ENCODE results near the gene EHD1.

Gene EHD1

GRCh38 chr11:64878494-64879243 is at the start of gene EHD1:
Gene EHD1, minus strand, starts transcription at chr11:64878621. Its CDS starts 157 bp downstream, at chr11:64878464.
- peak; percentile 100 for DNase-seq

GRCh38 chr11:64926689-64927088 is 48.3 kb upstream of the EHD1 start:
- no peak for DNase-seq

- DNase-seq = no peak
Measured at GRCh38 chr11:64925536-64926436, 47.4 kb upstream of the EHD1 start.

- no peak for DNase-seq
Measured at GRCh38 chr11:64924910-64925284, 46.5 kb upstream of the EHD1 start.

GRCh38 chr11:64923944-64924909 is 45.8 kb upstream of the EHD1 start, which contains the start of gene PPP2R5B:
Gene PPP2R5B, plus strand, starts transcription at chr11:64924689. Its CDS starts 1,046 bp downstream, at chr11:64925735.
- peak; percentile 90 for DNase-seq

- no peak for DNase-seq
Measured at GRCh38 chr11:64923151-64923661, 44.8 kb upstream of the EHD1 start.

GRCh38 chr11:64921384-64921783 is 43.0 kb upstream of the EHD1 start:
- no peak for DNase-seq

GRCh38 chr11:64920124-64920523 is 41.7 kb upstream of the EHD1 start:
- DNase-seq = no peak

- DNase-seq = no peak
Measured at GRCh38 chr11:64919627-64920026, 41.2 kb upstream of the EHD1 start.

- no peak for DNase-seq
Measured at GRCh38 chr11:64918017-64918416, 39.6 kb upstream of the EHD1 start.

- no peak for DNase-seq
Measured at GRCh38 chr11:64917663-64917995, 39.2 kb upstream of the EHD1 start.

GRCh38 chr11:64916775-64917662 is 38.6 kb upstream of the EHD1 start, which contains the start of gene ATG2A:
Gene ATG2A, minus strand, starts transcription at chr11:64917209. Its CDS starts 74 bp downstream, at chr11:64917135.
- DNase-seq = peak; percentile 99

- DNase-seq = peak; percentile 39
Measured at GRCh38 chr11:64916040-64916774, 37.8 kb upstream of the EHD1 start.

- no peak for DNase-seq
Measured at GRCh38 chr11:64915376-64915887, 37.0 kb upstream of the EHD1 start.

GRCh38 chr11:64914123-64914522 is 35.7 kb upstream of the EHD1 start:
- no peak for DNase-seq

- no peak for DNase-seq
Measured at GRCh38 chr11:64913171-64913727, 34.8 kb upstream of the EHD1 start.

- DNase-seq = no peak
Measured at GRCh38 chr11:64911689-64912088, 33.3 kb upstream of the EHD1 start.

GRCh38 chr11:64911142-64911541 is 32.7 kb upstream of the EHD1 start:
- DNase-seq = no peak

GRCh38 chr11:64910451-64911093 is 32.2 kb upstream of the EHD1 start:
- no peak for DNase-seq

Measured in stimulated activated CD4-positive, alpha-beta T cell treated with anti-CD3 and anti-CD28 coated beads, Interleukin-4, amount 100 ng/mL, for 24 hours (primary cell).